ENCODE data around the gene TIGD1. TPM values are rescaled to one million over a fixed set of nuclear protein-coding genes. Genes with fewer than 3 reads are reported as not detected.

Gene TIGD1
- polyA plus RNA-seq, 1 donor (not counting 4 experiments of a cell fraction or from before 2014, with no cell fraction given), result 2.3 TPM

- peak overlapping the region; percentile 49 for H3K4me2 ChIP-seq (ENCODE audit: control insufficient read depth, extremely low read depth, insufficient read depth, low read depth, low read length)
- DNase-seq (ENCODE audit: low read depth, low spot score), result no peak
- no peaks in the 10 kb centered on the region for H3K79me2 ChIP-seq (ENCODE audit: control insufficient read depth, insufficient read depth, low read length)
- H2AFZ ChIP-seq (ENCODE audit: control insufficient read depth, low read length), result no peak overlapping the region
- H3K27me3 ChIP-seq (ENCODE audit: control insufficient read depth, extremely low read depth, insufficient read depth, low read length), result no peaks in the 10 kb centered on the region
- H3K4me3 ChIP-seq (ENCODE audit: control insufficient read depth in 2 of 3, extremely low read depth in 1 of 3, insufficient read depth in 2 of 3, low read depth in 1 of 3, low read length in 3 of 3), result no peak overlapping the region
- FAIRE-seq, result no peak
- peak overlapping the region; percentile 6 for H3K9ac ChIP-seq (ENCODE audit: control insufficient read depth, extremely low read depth, insufficient read depth, low read length)
- dilution Hi-C loops (cut with MboI; ENCODE audit: extremely low pct_ligation_motif_present, low sequenced_read_pairs), result no loop called here
- no peaks in the 10 kb centered on the region for H4K20me1 ChIP-seq (ENCODE audit: control insufficient read depth, extremely low read depth, insufficient read depth, low read length)
- TF ChIP-seq CTCF (optimal IDR thresholded peaks at IDR 0.05 in 1 of 3, IDR thresholded peaks at IDR 0.05 in 1 of 3, conservative IDR thresholded peaks at IDR 0.05 in 1 of 3; ENCODE audit: extremely low read depth in 1 of 3, insufficient read depth in 2 of 3, low read length in 3 of 3) (no peak), EZH2 (IDR thresholded peaks at IDR 0.05; ENCODE audit: low read length) (no peak)
- no peaks in the 10 kb centered on the region for H3K9me3 ChIP-seq (ENCODE audit: control insufficient read depth, low read depth, low read length)
- H3K36me3 ChIP-seq (ENCODE audit: control insufficient read depth in 2 of 2, extremely low read depth in 1 of 2, insufficient read depth in 2 of 2, low read length in 2 of 2), result peaks cover 39 to 40% of the 10 kb centered on the region in 2 experiments
- no peaks in the 10 kb centered on the region for H3K9me1 ChIP-seq (ENCODE audit: control insufficient read depth, extremely low read depth, insufficient read depth, low read length)
- peak overlapping the region; percentile 82 for H3K27ac ChIP-seq (ENCODE audit: control insufficient read depth, insufficient read depth, low read length)
- peaks cover 16% of the 10 kb centered on the region for H3K4me1 ChIP-seq (ENCODE audit: control insufficient read depth, extremely low read depth, insufficient read depth, low read length)
These were observed 17.4 kb upstream of the TIGD1 start for GRCh38 chr2:232567721-232568120.

- no peak overlapping the region for H3K4me3 ChIP-seq (ENCODE audit: control insufficient read depth in 2 of 3, extremely low read depth in 1 of 3, insufficient read depth in 2 of 3, low read depth in 1 of 3, low read length in 3 of 3)
- no peaks in the 10 kb centered on the region for H4K20me1 ChIP-seq (ENCODE audit: control insufficient read depth, extremely low read depth, insufficient read depth, low read length)
- H3K4me1 ChIP-seq (ENCODE audit: control insufficient read depth, extremely low read depth, insufficient read depth, low read length), result peaks cover 14% of the 10 kb centered on the region
- H3K9me1 ChIP-seq (ENCODE audit: control insufficient read depth, extremely low read depth, insufficient read depth, low read length), result no peaks in the 10 kb centered on the region
- H3K9me3 ChIP-seq (ENCODE audit: control insufficient read depth, low read depth, low read length), result no peaks in the 10 kb centered on the region
- DNase-seq (ENCODE audit: low read depth, low spot score) (no peak), FAIRE-seq (no peak)
- no peak overlapping the region for H2AFZ ChIP-seq (ENCODE audit: control insufficient read depth, low read length)
- H3K27ac ChIP-seq (ENCODE audit: control insufficient read depth, insufficient read depth, low read length), result no peak overlapping the region
- dilution Hi-C loops (cut with MboI; ENCODE audit: extremely low pct_ligation_motif_present, low sequenced_read_pairs), result no loop called here
- TF ChIP-seq EZH2 (IDR thresholded peaks at IDR 0.05; ENCODE audit: low read length), result no peak
- TF ChIP-seq CTCF (optimal IDR thresholded peaks at IDR 0.05 in 1 of 3, IDR thresholded peaks at IDR 0.05 in 1 of 3, conservative IDR thresholded peaks at IDR 0.05 in 1 of 3; ENCODE audit: extremely low read depth in 1 of 3, insufficient read depth in 2 of 3, low read length in 3 of 3), result no peak
- no peaks in the 10 kb centered on the region for H3K27me3 ChIP-seq (ENCODE audit: control insufficient read depth, extremely low read depth, insufficient read depth, low read length)
- no peaks in the 10 kb centered on the region for H3K79me2 ChIP-seq (ENCODE audit: control insufficient read depth, insufficient read depth, low read length)
- no peak overlapping the region for H3K9ac ChIP-seq (ENCODE audit: control insufficient read depth, extremely low read depth, insufficient read depth, low read length)
- peaks cover 23 to 34% of the 10 kb centered on the region in 2 experiments for H3K36me3 ChIP-seq (ENCODE audit: control insufficient read depth in 2 of 2, extremely low read depth in 1 of 2, insufficient read depth in 2 of 2, low read length in 2 of 2)
- no peak overlapping the region for H3K4me2 ChIP-seq (ENCODE audit: control insufficient read depth, extremely low read depth, insufficient read depth, low read depth, low read length)
These were observed 13.2 kb upstream of the TIGD1 start for GRCh38 chr2:232563580-232563979.

Measured in keratinocyte (primary cell).